Measurements from ENCODE around the gene GALNT18.

DNA sequence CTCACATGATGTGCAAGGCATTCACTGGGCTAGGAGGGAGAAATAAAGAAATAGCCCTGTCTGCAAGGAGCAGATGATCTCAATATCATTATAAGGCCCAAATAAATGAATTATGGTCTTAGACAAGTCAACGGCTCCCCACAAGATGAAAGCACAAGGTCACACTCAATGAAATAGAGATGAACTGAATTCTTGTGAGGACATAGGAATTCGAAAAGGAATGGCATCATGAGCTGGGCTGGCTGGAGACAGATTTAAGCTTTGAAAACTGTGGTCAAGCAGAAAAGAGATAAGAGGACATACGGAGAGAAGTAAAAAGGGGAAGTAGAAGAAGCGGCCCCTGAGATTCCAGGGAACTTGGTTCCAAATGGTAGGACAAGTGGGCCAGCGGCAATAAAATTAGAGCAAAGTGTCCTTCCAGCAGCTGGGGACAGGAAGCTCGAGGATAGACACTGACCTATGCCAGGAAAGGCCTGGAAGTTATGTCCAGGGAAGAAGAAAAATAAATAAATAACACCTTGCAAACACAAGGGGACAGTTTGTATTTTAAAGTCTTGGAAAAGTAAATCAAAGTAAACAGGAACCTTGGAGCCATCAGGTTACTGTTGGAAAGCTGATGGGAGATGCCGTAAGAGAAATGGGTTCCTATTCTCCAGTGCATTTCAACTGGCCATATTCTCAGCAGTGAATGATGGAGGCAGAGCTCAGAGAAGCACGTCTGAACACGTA lies 37.8 kb downstream of the GALNT18 start:
- TF ChIP-seq, protein P1, sequence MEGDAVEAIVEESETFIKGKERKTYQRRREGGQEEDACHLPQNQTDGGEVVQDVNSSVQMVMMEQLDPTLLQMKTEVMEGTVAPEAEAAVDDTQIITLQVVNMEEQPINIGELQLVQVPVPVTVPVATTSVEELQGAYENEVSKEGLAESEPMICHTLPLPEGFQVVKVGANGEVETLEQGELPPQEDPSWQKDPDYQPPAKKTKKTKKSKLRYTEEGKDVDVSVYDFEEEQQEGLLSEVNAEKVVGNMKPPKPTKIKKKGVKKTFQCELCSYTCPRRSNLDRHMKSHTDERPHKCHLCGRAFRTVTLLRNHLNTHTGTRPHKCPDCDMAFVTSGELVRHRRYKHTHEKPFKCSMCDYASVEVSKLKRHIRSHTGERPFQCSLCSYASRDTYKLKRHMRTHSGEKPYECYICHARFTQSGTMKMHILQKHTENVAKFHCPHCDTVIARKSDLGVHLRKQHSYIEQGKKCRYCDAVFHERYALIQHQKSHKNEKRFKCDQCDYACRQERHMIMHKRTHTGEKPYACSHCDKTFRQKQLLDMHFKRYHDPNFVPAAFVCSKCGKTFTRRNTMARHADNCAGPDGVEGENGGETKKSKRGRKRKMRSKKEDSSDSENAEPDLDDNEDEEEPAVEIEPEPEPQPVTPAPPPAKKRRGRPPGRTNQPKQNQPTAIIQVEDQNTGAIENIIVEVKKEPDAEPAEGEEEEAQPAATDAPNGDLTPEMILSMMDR (IDR thresholded peaks at IDR 0.05): no peak
- no peak for TF ChIP-seq POLR2A (IDR thresholded peaks at IDR 0.05)

Measured in body of pancreas (tissue), 4 donors.